ENCODE measurements around the gene SMIM24.

Gene SMIM24

GRCh38 chr19:3496392-3497273, 16.3 kb upstream of the SMIM24 start:
- DNase-seq: no peak

DNA sequence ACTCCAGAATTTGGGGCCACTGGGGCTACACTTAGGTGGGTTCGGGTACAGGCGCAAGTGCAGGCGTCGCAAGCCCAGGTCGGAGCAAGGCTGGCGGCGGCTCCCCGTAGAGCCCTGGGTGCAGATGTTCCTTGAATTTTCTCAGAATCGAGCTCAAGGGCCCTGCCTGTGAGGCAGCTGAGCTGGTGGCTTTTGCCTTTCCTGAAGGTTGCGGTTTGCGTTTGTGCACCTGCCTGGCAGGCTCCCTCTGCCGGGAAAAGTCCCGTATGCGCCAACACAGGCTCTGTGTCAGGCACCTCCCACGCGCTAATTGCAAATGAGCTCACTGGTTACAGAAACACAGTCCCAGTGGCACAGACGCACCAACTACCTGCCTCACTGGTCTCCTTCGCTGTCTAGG, 14.2 kb upstream of the SMIM24 start:
- no peak for DNase-seq

- DNase-seq: no peak
Measured at GRCh38 chr19:3494051-3494450, 13.7 kb upstream of the SMIM24 start.

DNA sequence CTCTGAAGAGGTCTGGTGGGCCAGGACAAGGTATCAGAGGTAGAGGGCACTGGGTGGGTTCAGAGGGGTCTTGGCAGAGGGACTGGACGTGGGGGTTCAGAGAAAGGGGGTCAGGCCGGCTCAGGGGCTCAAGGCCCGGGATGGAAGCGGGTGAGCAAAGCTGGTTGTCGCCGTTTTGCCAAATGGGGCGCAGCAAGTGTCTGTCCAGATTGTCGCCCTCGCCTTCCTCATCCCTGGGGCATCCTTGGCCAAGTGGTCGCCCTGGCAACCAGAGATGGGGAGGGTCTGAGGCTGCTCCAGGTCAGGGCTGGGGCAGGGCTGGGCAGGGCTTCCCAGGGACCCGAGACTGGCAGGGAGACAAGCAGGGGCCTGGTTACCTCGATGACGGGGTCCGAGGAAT, 13.3 kb upstream of the SMIM24 start:
- DNase-seq: no peak

DNA sequence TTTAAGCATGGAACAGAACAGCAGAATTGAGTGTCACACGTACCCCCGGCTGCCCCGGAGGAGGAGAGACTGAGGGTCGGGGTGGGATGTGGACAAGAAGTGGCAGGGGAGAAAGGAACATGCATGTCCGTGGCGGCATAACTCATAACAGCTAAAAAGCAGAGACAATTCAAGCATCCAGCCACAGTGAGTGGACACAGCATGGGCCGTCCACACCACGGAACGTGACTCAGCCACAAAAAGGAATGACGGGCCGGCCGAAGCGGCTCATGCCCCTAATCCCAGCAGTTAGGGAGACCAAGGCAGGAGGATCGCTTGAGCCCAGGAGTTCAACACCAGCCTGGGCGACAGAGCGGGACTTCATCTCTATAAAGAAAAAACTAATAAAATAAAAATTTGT, 12.6 kb upstream of the SMIM24 start:
- no peak for DNase-seq

DNA sequence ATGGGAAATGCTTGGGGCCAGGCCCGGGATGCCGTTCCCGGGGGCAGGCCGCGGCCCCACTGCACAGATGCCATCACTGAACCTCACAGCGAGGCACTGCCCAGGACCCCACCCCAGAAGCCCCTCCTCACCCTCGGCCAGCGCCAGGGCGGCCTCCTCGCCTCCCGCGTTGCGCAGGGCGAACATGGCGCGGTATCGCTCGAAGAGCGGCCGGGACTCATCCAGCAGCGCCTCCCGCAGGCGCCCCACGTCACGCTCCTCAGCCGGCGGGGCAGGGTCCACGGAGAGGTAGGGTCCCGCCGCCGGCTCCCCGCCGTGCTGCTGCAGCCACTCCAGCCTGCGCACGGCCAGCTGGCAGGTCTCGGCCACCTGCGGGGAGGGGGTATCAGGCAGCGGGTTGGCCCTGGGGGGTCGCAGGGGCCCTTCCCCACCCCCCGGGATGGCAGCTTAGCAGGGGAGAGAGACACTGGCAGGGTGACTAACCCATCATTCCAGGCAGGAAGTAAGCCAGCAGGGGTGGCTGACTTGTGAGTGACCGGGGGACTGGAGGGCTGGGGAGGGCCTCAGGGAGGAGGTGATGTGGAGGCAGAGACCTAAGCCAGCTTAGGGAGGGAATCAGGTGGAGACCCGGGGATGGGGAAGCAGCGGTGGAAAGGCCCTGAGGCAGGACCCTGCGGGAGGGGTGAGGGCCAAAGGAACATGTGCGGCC, 12.0 kb upstream of the SMIM24 start:
- DNase-seq: no peak

DNA sequence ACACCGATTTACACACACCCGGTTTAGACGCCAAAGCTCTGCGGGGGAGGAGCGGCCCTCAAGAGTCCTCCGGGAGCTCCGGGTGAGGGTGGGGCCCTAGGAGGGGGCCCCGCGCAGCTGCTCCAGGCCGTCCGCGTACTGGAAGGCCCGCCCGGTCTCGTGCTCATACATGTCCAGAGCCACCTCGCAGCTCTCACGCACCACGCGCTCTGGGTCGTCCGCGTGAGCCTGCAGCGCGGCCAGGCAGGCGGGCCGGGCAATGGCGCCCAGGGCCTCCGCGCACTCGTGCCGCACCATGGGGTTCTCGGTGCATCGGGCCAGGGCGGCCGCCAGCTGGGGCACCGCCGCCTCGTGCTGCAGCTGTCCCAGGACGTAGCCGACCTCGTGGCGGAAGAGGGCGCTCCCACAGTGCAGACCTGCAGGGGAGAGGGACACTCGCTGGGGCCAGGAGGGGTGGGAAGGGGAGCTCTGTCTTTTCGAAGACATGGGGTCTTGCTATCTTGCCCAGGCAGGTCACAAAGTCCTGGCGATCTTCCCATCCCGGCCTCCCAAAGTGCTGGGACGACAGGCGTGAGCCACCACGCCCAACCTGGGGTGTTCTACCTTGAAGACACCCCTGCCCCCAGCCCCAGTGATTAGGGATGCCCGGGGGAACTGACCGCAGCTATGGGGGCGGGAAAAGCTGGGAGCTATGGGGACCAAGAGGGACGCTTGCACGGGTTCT, 11.2 kb upstream of the SMIM24 start:
- DNase-seq: no peak

GRCh38 chr19:3483226-3483628, 2.9 kb upstream of the SMIM24 start, which contains the start of gene SMIM44:
SMIM44 (minus strand) TSS chr19:3483441; CDS start chr19:3483403, 38 bp downstream.
- peak; percentile 74 for DNase-seq

GRCh38 chr19:3482507-3483225, 2.3 kb upstream of the SMIM24 start:
- DNase-seq: peak; percentile 54

- no peak for DNase-seq
Measured at GRCh38 chr19:3481241-3482090, 1.1 kb upstream of the SMIM24 start.

DNA sequence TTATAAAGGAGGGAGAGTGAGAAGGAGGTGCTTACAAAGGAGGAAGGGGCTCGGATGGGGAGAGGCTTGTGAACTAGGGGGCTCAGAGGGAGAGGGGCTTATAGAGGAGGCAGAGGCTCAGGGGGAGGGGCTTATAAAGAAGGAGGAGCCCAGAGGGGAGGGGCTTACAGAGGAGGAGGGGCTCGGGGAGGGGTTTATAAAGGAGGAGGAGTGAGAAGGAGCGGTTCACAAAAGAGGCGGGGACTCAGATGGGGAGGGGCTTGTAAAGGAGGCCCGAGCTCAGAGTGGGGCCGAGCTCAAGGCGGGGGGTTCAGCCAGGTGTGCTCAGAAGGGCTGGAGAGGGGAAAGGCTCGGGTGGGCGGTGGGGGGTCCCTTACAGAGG, 500 bp downstream of the SMIM24 start:
- DNase-seq: peak; percentile 71

DNA sequence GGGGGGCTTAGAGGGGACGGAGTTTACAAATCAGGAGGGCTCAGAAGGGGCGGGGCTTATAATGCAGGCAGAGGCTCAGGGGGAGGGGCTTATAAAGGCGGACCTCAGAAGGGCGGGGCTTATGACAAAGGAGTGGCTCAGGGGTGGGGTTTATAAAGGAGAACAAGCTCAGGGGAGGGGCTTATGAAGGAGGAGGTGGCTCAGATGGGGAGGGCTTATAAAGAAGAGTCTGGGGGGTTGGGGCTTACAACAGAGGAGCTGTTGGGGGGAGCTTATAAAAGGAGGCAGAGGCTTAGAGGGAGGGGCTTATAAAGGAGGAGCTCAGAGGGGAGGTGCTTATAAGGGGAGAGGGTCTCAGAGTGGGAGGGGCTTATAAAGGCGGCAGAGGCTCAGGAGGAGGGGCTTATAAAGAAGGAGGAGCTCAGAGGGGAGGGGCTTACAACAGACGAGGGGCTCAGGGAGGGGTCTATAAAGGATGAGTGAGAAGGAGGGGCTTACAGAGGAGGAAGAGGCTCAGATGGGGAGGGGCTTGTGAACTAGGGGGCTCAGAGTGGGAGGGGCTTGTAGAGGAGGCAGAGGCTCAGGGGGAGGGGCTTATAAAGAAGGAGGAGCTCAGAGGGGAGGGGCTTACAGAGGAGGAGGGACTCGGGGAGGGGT, 1.0 kb downstream of the SMIM24 start:
- peak; percentile 74 for DNase-seq

DNA sequence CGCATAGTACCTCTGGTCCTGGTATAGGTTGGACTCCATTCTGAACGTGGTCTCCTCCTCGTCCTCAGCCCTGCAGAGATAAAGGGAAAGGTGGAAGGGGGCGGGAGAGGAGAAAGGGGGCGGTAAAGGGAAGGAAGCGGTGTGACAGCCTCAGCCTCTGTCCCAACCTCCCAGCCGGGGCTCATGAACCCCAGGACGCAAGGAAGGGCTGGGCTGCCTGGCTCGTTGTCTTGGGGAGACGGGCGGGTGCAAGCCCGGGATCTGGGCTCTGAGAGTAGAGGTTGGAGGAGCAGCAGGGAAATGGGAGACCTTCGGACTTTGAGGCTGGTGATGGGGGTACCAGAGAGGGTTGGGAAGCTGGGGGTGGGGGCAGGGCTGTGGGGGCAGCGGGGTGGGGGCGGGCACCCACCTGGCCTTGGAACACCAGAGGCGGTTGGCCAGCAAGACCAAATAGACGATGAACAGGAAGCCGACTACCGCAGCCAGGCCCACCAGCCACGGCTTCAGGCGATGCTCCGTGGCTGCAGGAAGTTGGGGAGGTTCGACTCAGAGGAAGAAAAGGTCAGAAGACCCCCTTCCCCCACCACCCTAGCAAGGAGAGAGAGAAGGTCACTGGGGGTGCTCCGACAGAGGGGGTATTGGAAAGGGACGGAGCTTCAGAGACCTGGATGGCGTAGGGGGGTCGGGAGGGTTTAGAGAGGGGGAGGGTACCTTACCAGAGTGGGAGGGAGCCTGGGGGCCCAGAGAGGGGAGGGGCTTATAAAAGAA, 1.7 kb downstream of the SMIM24 start:
- peak; percentile 55 for DNase-seq

GRCh38 chr19:3477951-3478350, 2.4 kb downstream of the SMIM24 start:
- DNase-seq: no peak

DNA sequence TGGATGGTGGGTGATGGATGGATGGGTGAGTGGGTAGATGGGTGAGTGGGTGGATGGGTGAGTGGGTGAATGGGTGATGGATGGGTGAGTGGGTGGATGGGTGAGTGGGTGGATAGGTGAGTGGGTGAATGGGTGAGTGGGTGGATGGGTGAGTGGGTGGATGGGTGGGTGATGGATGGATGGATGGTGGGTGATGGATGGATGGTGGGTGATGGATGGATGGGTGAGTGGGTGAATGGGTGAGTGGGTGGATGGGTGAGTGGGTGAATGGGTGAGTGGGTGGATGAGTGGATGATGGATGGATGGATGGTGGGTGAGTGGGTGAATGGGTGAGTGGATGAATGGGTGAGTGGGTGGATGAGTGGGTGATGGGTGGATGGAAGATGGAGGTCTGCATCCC, 2.8 kb downstream of the SMIM24 start:
- DNase-seq: no peak

GRCh38 chr19:3476830-3477229, 3.5 kb downstream of the SMIM24 start:
- no peak for DNase-seq

DNA sequence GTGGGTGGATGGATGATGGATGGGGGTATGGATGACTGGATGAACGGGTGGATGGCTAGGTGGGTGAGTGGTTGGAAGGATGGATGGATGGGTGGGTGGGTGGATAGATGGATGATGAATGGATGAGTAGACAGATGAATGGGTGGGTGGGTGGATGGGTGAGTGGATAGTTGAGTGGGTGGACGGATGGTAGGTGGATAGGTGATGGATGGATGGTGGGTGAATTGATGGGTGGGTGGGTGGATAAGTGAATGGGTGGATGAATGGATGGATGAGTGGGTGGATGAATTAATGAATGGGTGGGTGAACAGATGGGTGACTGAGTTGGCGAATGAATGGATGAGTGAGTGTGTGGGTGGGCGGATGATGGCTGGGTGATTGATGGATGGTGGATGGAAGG, 4.9 kb downstream of the SMIM24 start:
- no peak for DNase-seq

DNA sequence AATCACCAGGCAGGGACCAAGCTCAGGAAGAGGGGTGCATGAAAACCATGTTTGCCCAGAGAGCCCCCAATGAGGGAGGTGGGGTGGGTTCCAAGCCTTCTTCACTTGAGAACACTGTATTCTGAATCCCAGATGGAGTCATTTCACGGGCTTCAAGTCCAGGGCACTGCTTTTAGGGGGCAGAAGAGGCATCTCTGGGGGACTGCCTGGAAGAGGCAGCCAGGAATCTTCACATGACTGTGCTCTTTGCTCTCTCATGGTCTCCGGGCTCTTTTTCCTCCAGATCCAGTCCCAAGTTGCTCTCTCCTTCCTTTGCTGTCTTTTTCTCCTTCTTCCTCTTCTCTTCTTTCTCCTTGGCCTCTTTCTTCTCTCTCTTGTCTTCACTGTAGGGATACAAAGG, 5.7 kb downstream of the SMIM24 start:
- no peak for DNase-seq

GRCh38 chr19:3474010-3474409, 6.3 kb downstream of the SMIM24 start:
- DNase-seq: no peak

DNA sequence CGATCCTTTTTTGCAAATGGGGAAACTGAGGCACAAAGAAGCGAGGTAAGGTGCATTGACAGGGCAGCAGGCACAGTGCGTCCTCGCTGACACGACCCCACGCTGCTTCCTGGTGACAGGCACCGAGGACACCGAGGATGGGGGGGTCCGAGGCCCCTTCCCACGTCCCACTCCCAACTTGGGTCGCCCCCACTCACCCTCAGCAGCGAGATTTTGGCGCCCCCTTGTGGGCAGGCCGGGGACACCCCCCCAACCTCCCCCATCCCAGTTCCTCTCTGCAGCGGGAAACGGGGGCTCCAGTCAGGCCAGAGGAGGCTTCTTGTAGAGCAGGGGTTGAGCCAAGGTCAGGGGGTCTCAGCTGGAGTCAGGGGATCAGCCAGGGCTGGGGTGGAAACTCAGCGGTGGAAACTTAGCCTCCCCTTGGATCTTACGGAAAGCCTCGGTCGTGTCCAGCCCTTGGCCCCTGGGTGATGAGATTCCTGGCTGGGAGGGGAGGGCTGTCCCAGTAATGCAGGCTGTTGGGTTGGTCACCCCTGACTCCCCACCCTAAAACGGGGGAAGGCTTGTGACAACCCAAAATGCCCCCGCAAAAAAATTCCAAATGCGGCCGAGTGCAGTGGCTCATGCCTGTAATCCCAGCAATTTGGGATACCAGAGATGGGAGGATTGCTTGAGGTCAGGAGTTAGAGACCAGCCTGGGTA, 8.2 kb downstream of the SMIM24 start:
- peak; percentile 48 for DNase-seq

All from NCI-H69 (cell line).